ENCODE results near the gene CYP46A1. TPM values are rescaled to one million over a fixed set of nuclear protein-coding genes. Genes with fewer than 3 reads are reported as not detected.

Gene CYP46A1
- polyA plus RNA-seq, 2 of the 4 experiments (the other 2 are of a cell fraction) = 0.06 to 0.13 TPM

- ChIA-PET CTCF (interaction anchor here (1.5 to 2.8 kb wide), 3 partner anchors 9 to 212 kb away, joined by 3 to 10 read pairs (median 7); partner anchors contain the start of gene CYP46A1), POLR2A (no interaction called here)
- Histone ChIP-seq H3K4me3 (no peak overlapping the region), H3K9me3 (peaks cover 13% of the 10 kb centered on the region; the same call in 2 of the 3 replicates), H3K27ac (no peak overlapping the region), H3K4me1 (peaks cover 17% of the 10 kb centered on the region; the same call in 2 of the 3 replicates), H3K4me2 (no peak overlapping the region)
- 71% methylated on average over 5 of the region's 8 CpGs for WGBS (ENCODE audit: missing lambda C conversion rate)
- DNase-seq (ENCODE audit: low read depth in 1 of 2, low spot score in 1 of 2) (no peak), ATAC-seq (no peak), FAIRE-seq (no peak)
- TF ChIP-seq RFX5 (IDR thresholded peaks at IDR 0.05) (no peak), PBX3 (IDR thresholded peaks at IDR 0.05) (no peak), TFCP2L1 (CRISPR knock-in tag; IDR thresholded peaks at IDR 0.05) (no peak), MAX (IDR thresholded peaks at IDR 0.05) (no peak), HDAC2 (IDR thresholded peaks at IDR 0.05) (no peak), PHF8 (IDR thresholded peaks at IDR 0.05; ENCODE audit: borderline replicate concordance, low read depth) (no peak), CHD2 (IDR thresholded peaks at IDR 0.05; ENCODE audit: low read length, partially characterized antibody) (no peak), ZFP36 (IDR thresholded peaks at IDR 0.05; ENCODE audit: borderline replicate concordance, partially characterized antibody) (no peak), HOXB5 (CRISPR knock-in tag; IDR thresholded peaks at IDR 0.05) (no peak), ZC3H11A (IDR thresholded peaks at IDR 0.05) (no peak), ZNF302 (CRISPR knock-in tag; IDR thresholded peaks at IDR 0.05) (no peak)
- TF ChIP-seq, protein P1, sequence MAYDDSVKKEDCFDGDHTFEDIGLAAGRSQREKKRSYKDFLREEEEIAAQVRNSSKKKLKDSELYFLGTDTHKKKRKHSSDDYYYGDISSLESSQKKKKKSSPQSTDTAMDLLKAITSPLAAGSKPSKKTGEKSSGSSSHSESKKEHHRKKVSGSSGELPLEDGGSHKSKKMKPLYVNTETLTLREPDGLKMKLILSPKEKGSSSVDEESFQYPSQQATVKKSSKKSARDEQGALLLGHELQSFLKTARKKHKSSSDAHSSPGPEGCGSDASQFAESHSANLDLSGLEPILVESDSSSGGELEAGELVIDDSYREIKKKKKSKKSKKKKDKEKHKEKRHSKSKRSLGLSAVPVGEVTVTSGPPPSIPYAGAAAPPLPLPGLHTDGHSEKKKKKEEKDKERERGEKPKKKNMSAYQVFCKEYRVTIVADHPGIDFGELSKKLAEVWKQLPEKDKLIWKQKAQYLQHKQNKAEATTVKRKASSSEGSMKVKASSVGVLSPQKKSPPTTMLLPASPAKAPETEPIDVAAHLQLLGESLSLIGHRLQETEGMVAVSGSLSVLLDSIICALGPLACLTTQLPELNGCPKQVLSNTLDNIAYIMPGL (CRISPR knock-in tag; IDR thresholded peaks at IDR 0.05; ENCODE audit: borderline replicate concordance) = no peak
Observed at GRCh38 chr14:99673305-99674063, 10.6 kb upstream of the CYP46A1 start.

DNA sequence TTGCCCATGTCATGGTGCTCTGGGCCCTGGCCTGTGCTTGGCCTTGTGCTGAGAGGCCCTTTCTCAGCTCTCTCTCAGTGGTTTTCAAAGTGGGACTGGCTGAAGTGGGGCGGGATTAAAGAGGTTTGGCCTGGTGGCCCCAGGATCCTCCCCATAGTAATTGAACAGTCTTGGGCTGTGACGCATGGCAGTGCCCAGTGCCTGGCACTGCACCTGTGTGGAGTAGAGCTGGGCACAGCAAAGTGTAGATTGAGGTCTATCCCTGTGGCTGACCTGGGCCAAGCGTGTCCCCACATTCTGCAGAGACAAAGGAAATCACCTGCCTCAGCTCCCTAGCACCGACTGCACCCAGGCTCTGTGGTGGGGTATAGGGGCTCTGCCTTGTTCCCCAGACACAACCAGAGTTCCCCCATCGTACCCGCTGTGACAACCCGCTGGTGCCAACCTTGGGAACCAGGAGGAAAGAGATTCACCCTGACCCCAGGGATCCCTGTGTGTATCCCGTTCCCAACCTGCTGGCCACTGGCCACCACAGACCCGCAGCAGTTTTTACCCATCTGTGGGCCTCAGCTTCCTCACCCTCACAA is 9.9 kb upstream of the CYP46A1 start:
- Histone ChIP-seq H3K27ac (no peak overlapping the region), H3K4me3 (no peak overlapping the region), H3K4me2 (no peak overlapping the region), H3K4me1 (peaks cover 17% of the 10 kb centered on the region; the same call in 2 of the 3 replicates), H3K9me3 (peaks cover 18% of the 10 kb centered on the region; the same call in 2 of the 3 replicates)
- 94% methylated on average over 9 of the region's 9 CpGs for WGBS (ENCODE audit: missing lambda C conversion rate)
- TF ChIP-seq HOXA7 (CRISPR knock-in tag; IDR thresholded peaks at IDR 0.05) = no peak
- no peak for TF ChIP-seq POLR2A (IDR thresholded peaks at IDR 0.05; ENCODE audit: low read length)
- TF ChIP-seq RARB (CRISPR knock-in tag; IDR thresholded peaks at IDR 0.05) = no peak
- no peak for TF ChIP-seq RFX5 (IDR thresholded peaks at IDR 0.05)
- no peak for TF ChIP-seq CEBPB (IDR thresholded peaks at IDR 0.05)
- TF ChIP-seq ZSCAN20 (CRISPR knock-in tag; IDR thresholded peaks at IDR 0.05) = no peak
- no peak for TF ChIP-seq FOSB (CRISPR knock-in tag; IDR thresholded peaks at IDR 0.05)
- TF ChIP-seq EHMT2 (IDR thresholded peaks at IDR 0.05; ENCODE audit: low read depth) = no peak
- TF ChIP-seq FOSL2 (IDR thresholded peaks at IDR 0.05) = no peak
- TF ChIP-seq FOSL2 (CRISPR knock-in tag; IDR thresholded peaks at IDR 0.05) = no peak
- TF ChIP-seq MAZ (IDR thresholded peaks at IDR 0.05; ENCODE audit: borderline replicate concordance, low read depth, low read length) = no peak
- no peak for DNase-seq (ENCODE audit: low read depth in 1 of 2, low spot score in 1 of 2)
- POLR2A ChIA-PET = no interaction called here
- CTCF ChIA-PET = interaction anchor here (1.5 to 2.8 kb wide), 2 partner anchors 8 to 212 kb away, joined by 3 to 10 read pairs; no protein-coding TSS in a partner anchor
- no peak; a peak in 1 of 6 replicates for ATAC-seq
- no peak for FAIRE-seq
